ENCODE measurements around the gene AKT3. TPM values are rescaled to one million over a fixed set of nuclear protein-coding genes. Genes with fewer than 3 reads are reported as not detected.

The AKT3 gene
- polyA plus RNA-seq, 2 of the 4 experiments (the other 2 are of a cell fraction): 18.4 to 43.5 TPM

- no peak for DNase-seq (ENCODE audit: low read depth in 1 of 2, low spot score in 1 of 2)
- no peak overlapping the region for H3K27ac ChIP-seq
- no peak overlapping the region for H3K4me2 ChIP-seq
- H3K9me3 ChIP-seq: no peaks in the 10 kb centered on the region
- TF ChIP-seq EP300 (IDR thresholded peaks at IDR 0.05): no peak
- TF ChIP-seq JUNB (IDR thresholded peaks at IDR 0.05): no peak
- TF ChIP-seq ZFP36 (IDR thresholded peaks at IDR 0.05; ENCODE audit: borderline replicate concordance, partially characterized antibody): no peak
- no peak for TF ChIP-seq RCOR1 (IDR thresholded peaks at IDR 0.05; ENCODE audit: low read depth, low read length)
- TF ChIP-seq TFCP2L1 (CRISPR knock-in tag; IDR thresholded peaks at IDR 0.05): no peak
- no peak for TF ChIP-seq RARB (CRISPR knock-in tag; IDR thresholded peaks at IDR 0.05)
- TF ChIP-seq ELK1 (IDR thresholded peaks at IDR 0.05; ENCODE audit: low read depth, low read length): no peak
- TF ChIP-seq POLR2A (IDR thresholded peaks at IDR 0.05; ENCODE audit: low read length): no peak
- TF ChIP-seq SREBF2 (IDR thresholded peaks at IDR 0.05): no peak
- no peak for TF ChIP-seq CHD2 (IDR thresholded peaks at IDR 0.05; ENCODE audit: low read length, partially characterized antibody)
- TF ChIP-seq, protein P1, sequence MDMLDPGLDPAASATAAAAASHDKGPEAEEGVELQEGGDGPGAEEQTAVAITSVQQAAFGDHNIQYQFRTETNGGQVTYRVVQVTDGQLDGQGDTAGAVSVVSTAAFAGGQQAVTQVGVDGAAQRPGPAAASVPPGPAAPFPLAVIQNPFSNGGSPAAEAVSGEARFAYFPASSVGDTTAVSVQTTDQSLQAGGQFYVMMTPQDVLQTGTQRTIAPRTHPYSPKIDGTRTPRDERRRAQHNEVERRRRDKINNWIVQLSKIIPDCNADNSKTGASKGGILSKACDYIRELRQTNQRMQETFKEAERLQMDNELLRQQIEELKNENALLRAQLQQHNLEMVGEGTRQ (IDR thresholded peaks at IDR 0.05): no peak
- no peak for TF ChIP-seq HOXA7 (CRISPR knock-in tag; IDR thresholded peaks at IDR 0.05)
- TF ChIP-seq GATA3 (IDR thresholded peaks at IDR 0.05; ENCODE audit: borderline replicate concordance): no peak
- no peak for TF ChIP-seq NR3C1 (IDR thresholded peaks at IDR 0.05)
- no peak for TF ChIP-seq HOXB5 (CRISPR knock-in tag; IDR thresholded peaks at IDR 0.05)
- no peak for TF ChIP-seq REST (IDR thresholded peaks at IDR 0.05)
- no peak overlapping the region for H3K4me3 ChIP-seq
- CTCF ChIA-PET: interaction anchor here (1.4 kb wide), 1 partner anchor 14 kb away, joined by 4 read pairs; no protein-coding TSS in a partner anchor
- WGBS (ENCODE audit: missing lambda C conversion rate): 73% methylated on average over 3 of the region's 3 CpGs
- FAIRE-seq: no peak
- POLR2A ChIA-PET: no interaction called here
- ATAC-seq: no peak
- H3K4me1 ChIP-seq: peaks cover 13% of the 10 kb centered on the region
These were observed 302.2 kb downstream of the AKT3 start for GRCh38 chr1:243547891-243548290.

GRCh38 chr1:243546457-243546856, 303.6 kb downstream of the AKT3 start:
- no peak for ATAC-seq

More at GRCh38 chr1:243546457-243546856, 303.6 kb downstream of the AKT3 start:
- WGBS (ENCODE audit: missing lambda C conversion rate): 4% methylated on average over 1 of the region's 1 CpG
- Histone ChIP-seq H3K9me3 (no peaks in the 10 kb centered on the region), H3K4me1 (peaks cover 13% of the 10 kb centered on the region), H3K4me3 (no peak overlapping the region), H3K4me2 (no peak overlapping the region), H3K27ac (no peak overlapping the region)
- DNase-seq (ENCODE audit: low read depth in 1 of 2, low spot score in 1 of 2) (no peak), FAIRE-seq (no peak)
- TF ChIP-seq NR3C1 (IDR thresholded peaks at IDR 0.05) (no peak), SREBF2 (IDR thresholded peaks at IDR 0.05) (no peak), KDM5A (IDR thresholded peaks at IDR 0.05) (no peak), JUN (IDR thresholded peaks at IDR 0.05) (no peak), RCOR1 (IDR thresholded peaks at IDR 0.05; ENCODE audit: low read depth, low read length) (no peak), EP300 (IDR thresholded peaks at IDR 0.05) (no peak)
- TF ChIP-seq, protein P2, sequence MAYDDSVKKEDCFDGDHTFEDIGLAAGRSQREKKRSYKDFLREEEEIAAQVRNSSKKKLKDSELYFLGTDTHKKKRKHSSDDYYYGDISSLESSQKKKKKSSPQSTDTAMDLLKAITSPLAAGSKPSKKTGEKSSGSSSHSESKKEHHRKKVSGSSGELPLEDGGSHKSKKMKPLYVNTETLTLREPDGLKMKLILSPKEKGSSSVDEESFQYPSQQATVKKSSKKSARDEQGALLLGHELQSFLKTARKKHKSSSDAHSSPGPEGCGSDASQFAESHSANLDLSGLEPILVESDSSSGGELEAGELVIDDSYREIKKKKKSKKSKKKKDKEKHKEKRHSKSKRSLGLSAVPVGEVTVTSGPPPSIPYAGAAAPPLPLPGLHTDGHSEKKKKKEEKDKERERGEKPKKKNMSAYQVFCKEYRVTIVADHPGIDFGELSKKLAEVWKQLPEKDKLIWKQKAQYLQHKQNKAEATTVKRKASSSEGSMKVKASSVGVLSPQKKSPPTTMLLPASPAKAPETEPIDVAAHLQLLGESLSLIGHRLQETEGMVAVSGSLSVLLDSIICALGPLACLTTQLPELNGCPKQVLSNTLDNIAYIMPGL (CRISPR knock-in tag; IDR thresholded peaks at IDR 0.05; ENCODE audit: borderline replicate concordance): no peak
- CTCF ChIA-PET: no interaction called here
- POLR2A ChIA-PET: no interaction called here

Data from A549 (cell line).